ENCODE results near the gene APOO. TPM values are rescaled to one million over a fixed set of nuclear protein-coding genes. Genes with fewer than 3 reads are reported as not detected.

The APOO gene
- total and polyA plus RNA-seq, 4 donors = 5.4 to 18.0 (median 8.8) TPM

DNA sequence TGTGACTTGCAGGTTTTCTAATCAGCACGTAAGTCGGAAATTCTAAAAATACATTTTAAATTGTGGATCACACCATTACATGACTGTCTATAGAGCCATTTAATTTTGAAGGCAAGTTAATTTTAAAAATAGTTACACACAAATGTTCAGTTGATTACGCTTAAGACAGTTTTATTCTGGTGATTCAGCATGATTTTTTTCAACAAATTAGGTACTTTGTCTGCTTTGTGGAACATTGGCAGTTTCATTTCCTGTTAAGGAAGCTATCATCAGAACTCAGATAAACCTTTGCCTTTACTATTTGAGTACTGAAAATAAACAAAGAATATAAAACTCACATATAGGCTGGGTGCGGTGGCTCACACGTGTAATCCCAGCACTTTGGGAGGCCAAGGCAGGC, 105.3 kb downstream of the APOO start:
- 69% methylated on average over 5 of the region's 5 CpGs for WGBS
- Histone ChIP-seq H3K36me3 (ENCODE audit: control insufficient read depth in 4 of 4, insufficient read depth in 3 of 4, low read depth in 1 of 4, low read length in 3 of 4) (no peaks in the 10 kb centered on the region), H3K4me3 (ENCODE audit: low read depth in 1 of 3, low read length in 3 of 3) (no peak overlapping the region), H3K9me3 (ENCODE audit: control insufficient read depth in 4 of 4, low read length in 3 of 4) (no peaks in the 10 kb centered on the region), H3K27me3 (ENCODE audit: control insufficient read depth in 4 of 4, insufficient read depth in 4 of 4, low read length in 3 of 4) (no peaks in the 10 kb centered on the region), H3K27ac (ENCODE audit: low read depth in 1 of 2, low read length in 2 of 2) (no peak overlapping the region), H3K4me1 (ENCODE audit: control insufficient read depth in 4 of 4, insufficient read depth in 4 of 4, low read length in 3 of 4) (peaks cover 0 to 4% (median 0%) of the 10 kb centered on the region in 4 donors), H3K9ac (ENCODE audit: low read depth in 1 of 2, low read length in 2 of 2) (no peak overlapping the region)
- no peak for DNase-seq (ENCODE audit: low spot score)
- TF ChIP-seq GABPA (IDR thresholded peaks at IDR 0.05 in 1 of 2, conservative IDR thresholded peaks at IDR 0.05 in 1 of 2) (no peak), FOXA2 (IDR thresholded peaks at IDR 0.05) (no peak), RAD21 (IDR thresholded peaks at IDR 0.05) (no peak), TAF1 (conservative IDR thresholded peaks at IDR 0.05) (no peak), NR2F2 (IDR thresholded peaks at IDR 0.05) (no peak), SP1 (IDR thresholded peaks at IDR 0.05) (no peak), RXRA (IDR thresholded peaks at IDR 0.05) (no peak), FOXA1 (IDR thresholded peaks at IDR 0.05) (no peak), EGR1 (IDR thresholded peaks at IDR 0.05; ENCODE audit: low read depth in 2 of 2) (no peak), HNF4G (IDR thresholded peaks at IDR 0.05) (no peak), JUND (IDR thresholded peaks at IDR 0.05) (no peak), HNF4A (conservative IDR thresholded peaks at IDR 0.05) (no peak), YY1 (IDR thresholded peaks at IDR 0.05) (no peak)
- TF ChIP-seq, protein P1, sequence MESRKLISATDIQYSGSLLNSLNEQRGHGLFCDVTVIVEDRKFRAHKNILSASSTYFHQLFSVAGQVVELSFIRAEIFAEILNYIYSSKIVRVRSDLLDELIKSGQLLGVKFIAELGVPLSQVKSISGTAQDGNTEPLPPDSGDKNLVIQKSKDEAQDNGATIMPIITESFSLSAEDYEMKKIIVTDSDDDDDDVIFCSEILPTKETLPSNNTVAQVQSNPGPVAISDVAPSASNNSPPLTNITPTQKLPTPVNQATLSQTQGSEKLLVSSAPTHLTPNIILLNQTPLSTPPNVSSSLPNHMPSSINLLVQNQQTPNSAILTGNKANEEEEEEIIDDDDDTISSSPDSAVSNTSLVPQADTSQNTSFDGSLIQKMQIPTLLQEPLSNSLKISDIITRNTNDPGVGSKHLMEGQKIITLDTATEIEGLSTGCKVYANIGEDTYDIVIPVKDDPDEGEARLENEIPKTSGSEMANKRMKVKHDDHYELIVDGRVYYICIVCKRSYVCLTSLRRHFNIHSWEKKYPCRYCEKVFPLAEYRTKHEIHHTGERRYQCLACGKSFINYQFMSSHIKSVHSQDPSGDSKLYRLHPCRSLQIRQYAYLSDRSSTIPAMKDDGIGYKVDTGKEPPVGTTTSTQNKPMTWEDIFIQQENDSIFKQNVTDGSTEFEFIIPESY (IDR thresholded peaks at IDR 0.05) = no peak
- TF ChIP-seq, protein P2, sequence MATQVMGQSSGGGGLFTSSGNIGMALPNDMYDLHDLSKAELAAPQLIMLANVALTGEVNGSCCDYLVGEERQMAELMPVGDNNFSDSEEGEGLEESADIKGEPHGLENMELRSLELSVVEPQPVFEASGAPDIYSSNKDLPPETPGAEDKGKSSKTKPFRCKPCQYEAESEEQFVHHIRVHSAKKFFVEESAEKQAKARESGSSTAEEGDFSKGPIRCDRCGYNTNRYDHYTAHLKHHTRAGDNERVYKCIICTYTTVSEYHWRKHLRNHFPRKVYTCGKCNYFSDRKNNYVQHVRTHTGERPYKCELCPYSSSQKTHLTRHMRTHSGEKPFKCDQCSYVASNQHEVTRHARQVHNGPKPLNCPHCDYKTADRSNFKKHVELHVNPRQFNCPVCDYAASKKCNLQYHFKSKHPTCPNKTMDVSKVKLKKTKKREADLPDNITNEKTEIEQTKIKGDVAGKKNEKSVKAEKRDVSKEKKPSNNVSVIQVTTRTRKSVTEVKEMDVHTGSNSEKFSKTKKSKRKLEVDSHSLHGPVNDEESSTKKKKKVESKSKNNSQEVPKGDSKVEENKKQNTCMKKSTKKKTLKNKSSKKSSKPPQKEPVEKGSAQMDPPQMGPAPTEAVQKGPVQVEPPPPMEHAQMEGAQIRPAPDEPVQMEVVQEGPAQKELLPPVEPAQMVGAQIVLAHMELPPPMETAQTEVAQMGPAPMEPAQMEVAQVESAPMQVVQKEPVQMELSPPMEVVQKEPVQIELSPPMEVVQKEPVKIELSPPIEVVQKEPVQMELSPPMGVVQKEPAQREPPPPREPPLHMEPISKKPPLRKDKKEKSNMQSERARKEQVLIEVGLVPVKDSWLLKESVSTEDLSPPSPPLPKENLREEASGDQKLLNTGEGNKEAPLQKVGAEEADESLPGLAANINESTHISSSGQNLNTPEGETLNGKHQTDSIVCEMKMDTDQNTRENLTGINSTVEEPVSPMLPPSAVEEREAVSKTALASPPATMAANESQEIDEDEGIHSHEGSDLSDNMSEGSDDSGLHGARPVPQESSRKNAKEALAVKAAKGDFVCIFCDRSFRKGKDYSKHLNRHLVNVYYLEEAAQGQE (IDR thresholded peaks at IDR 0.05) = no peak
- TF ChIP-seq, protein P3, sequence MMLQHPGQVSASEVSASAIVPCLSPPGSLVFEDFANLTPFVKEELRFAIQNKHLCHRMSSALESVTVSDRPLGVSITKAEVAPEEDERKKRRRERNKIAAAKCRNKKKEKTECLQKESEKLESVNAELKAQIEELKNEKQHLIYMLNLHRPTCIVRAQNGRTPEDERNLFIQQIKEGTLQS (IDR thresholded peaks at IDR 0.05) = no peak
- TF ChIP-seq, protein P4, sequence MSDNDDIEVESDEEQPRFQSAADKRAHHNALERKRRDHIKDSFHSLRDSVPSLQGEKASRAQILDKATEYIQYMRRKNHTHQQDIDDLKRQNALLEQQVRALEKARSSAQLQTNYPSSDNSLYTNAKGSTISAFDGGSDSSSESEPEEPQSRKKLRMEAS (IDR thresholded peaks at IDR 0.05) = no peak
- TF ChIP-seq, protein P5, sequence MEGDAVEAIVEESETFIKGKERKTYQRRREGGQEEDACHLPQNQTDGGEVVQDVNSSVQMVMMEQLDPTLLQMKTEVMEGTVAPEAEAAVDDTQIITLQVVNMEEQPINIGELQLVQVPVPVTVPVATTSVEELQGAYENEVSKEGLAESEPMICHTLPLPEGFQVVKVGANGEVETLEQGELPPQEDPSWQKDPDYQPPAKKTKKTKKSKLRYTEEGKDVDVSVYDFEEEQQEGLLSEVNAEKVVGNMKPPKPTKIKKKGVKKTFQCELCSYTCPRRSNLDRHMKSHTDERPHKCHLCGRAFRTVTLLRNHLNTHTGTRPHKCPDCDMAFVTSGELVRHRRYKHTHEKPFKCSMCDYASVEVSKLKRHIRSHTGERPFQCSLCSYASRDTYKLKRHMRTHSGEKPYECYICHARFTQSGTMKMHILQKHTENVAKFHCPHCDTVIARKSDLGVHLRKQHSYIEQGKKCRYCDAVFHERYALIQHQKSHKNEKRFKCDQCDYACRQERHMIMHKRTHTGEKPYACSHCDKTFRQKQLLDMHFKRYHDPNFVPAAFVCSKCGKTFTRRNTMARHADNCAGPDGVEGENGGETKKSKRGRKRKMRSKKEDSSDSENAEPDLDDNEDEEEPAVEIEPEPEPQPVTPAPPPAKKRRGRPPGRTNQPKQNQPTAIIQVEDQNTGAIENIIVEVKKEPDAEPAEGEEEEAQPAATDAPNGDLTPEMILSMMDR (IDR thresholded peaks at IDR 0.05; ENCODE audit: low read depth, low read length, missing input control) = no peak
